BJ (cell line): ENCODE data around the gene SORCS2. TPM values are rescaled to one million over a fixed set of nuclear protein-coding genes. Genes with fewer than 3 reads are reported as not detected.

Source experiments
- CTCF ChIA-PET: fragments of 350-600 bp; formaldehyde crosslinking; extraction: SDS; loops from one replicate; lab custom pipeline; 2021; ENCODE audit warnings: antibody characterized with exemption, inconsistent platforms; lab: Yijun Ruan, JAX
- POLR2A ChIA-PET: fragments of 300-600 bp; sonication (Branson Sonifier 250); formaldehyde crosslinking; extraction: SDS; loops from one replicate; lab custom pipeline; 2021; ENCODE audit warnings: antibody characterized with exemption; lab: Charles Lee
- DNase-seq: peaks from one replicate; pipeline ENCODE4 v3.0.0-alpha.2; 2011; ENCODE audit warnings: low read depth
- H3K27me3 ChIP-seq: 2 replicates; pipeline ENCODE4 v1.6.0; 2011; ENCODE audit warnings: low read length; ENCODE audit not compliant: control insufficient read depth, insufficient read depth
- H3K36me3 ChIP-seq: 2 replicates; pipeline ENCODE4 v1.5.1; 2011; ENCODE audit warnings: low read length; ENCODE audit not compliant: control insufficient read depth, insufficient read depth
- H3K4me3 ChIP-seq: 2 replicates; pipeline ENCODE4 v1.5.1; 2011; ENCODE audit warnings: low read depth, mild to moderate bottlenecking, control low read depth, low read length
- CTCF ChIP-seq: IDR thresholded peaks from 2 replicates; pipeline ENCODE4 v1.5.1; 2011; ENCODE audit warnings: low read depth, mild to moderate bottlenecking, control low read depth, inconsistent platforms, low read length, moderate library complexity; ENCODE audit not compliant: insufficient read depth
- polyA plus RNA-seq: library from polyadenylated mRNA; depleted of rRNA; stranded (reverse); fragments of >200 nt; gene quantifications from 2 replicates; pipeline ENCODE4 v1.2.3, GENCODE V29; 2011

SORCS2 gene
- polyA plus RNA-seq, 1 experiment: 0.63 TPM

GRCh38 chr4:7238300-7238960 is 46.1 kb downstream of the SORCS2 start:
- ChIA-PET CTCF (interaction anchor here (0.9 to 1.0 kb wide), 3 partner anchors 11 to 44 kb away, joined by 3 read pairs; no protein-coding TSS in a partner anchor), POLR2A (no interaction called here)
- no peak for DNase-seq
- Histone ChIP-seq H3K36me3 (no peaks in the 10 kb centered on the region), H3K4me3 (no peak overlapping the region), H3K27me3 (no peaks in the 10 kb centered on the region; the same call in none of the 2 replicates)
- peak; percentile 21; the same call in 1 of the 2 replicates for TF ChIP-seq CTCF

GRCh38 chr4:7239101-7239820 is 46.9 kb downstream of the SORCS2 start:
- DNase-seq: no peak
- Histone ChIP-seq H3K36me3 (no peaks in the 10 kb centered on the region), H3K27me3 (no peaks in the 10 kb centered on the region; the same call in none of the 2 replicates), H3K4me3 (no peak overlapping the region)
- POLR2A ChIA-PET: no interaction called here
- TF ChIP-seq CTCF: no peak
- CTCF ChIA-PET: interaction anchor here (1.0 to 1.8 kb wide), 3 partner anchors 10 to 45 kb away, joined by 3 to 5 read pairs (median 4); no protein-coding TSS in a partner anchor

GRCh38 chr4:7239844-7240243 is 47.5 kb downstream of the SORCS2 start:
- ChIA-PET CTCF (interaction anchor here (0.9 to 1.8 kb wide), 4 partner anchors 10 to 45 kb away, joined by 3 to 5 read pairs (median 4); no protein-coding TSS in a partner anchor), POLR2A (no interaction called here)
- Histone ChIP-seq H3K36me3 (no peaks in the 10 kb centered on the region), H3K4me3 (no peak overlapping the region), H3K27me3 (no peaks in the 10 kb centered on the region; the same call in none of the 2 replicates)
- no peak for DNase-seq
- TF ChIP-seq CTCF: no peak

GRCh38 chr4:7240306-7240705 is 48.0 kb downstream of the SORCS2 start:
- POLR2A ChIA-PET: no interaction called here
- Histone ChIP-seq H3K4me3 (no peak overlapping the region), H3K36me3 (no peaks in the 10 kb centered on the region), H3K27me3 (no peaks in the 10 kb centered on the region; the same call in none of the 2 replicates)
- no peak for DNase-seq
- CTCF ChIA-PET: interaction anchor here (0.9 to 1.8 kb wide), 4 partner anchors 10 to 46 kb away, joined by 3 to 5 read pairs (median 4); no protein-coding TSS in a partner anchor
- TF ChIP-seq CTCF: no peak

- Histone ChIP-seq H3K4me3 (no peak overlapping the region), H3K36me3 (no peaks in the 10 kb centered on the region), H3K27me3 (no peaks in the 10 kb centered on the region; the same call in none of the 2 replicates)
- TF ChIP-seq CTCF: no peak
- DNase-seq: no peak
- POLR2A ChIA-PET: no interaction called here
- CTCF ChIA-PET: no interaction called here
These were observed 49.3 kb downstream of the SORCS2 start for GRCh38 chr4:7241597-7242125.
